ENCODE data around the gene FIGLA.
"Not testable (repeated sequence)": the region's sequence is repeated elsewhere in the genome, so short reads cannot be mapped to it uniquely, and the experiment has no call there.

Gene FIGLA

DNA sequence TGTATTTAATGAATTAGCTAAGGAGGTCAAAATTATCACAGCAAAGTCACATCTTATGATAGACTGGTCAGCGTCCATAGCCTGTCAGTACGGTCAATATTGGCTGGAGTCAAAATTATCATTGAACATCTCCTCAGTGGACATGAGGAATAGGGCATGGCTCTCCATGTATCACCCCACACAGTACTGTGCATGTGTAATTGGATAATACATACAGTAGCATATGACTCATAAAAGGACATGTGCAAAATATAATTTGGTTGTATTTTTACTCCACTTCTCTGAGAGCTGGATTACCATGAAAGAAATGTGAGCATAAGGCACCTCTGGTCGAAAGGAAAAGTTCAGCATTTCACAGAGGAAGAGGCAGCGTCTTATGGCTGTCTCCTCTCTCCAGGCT lies 47.4 kb downstream of the FIGLA start:
- DNase-seq = no peak

- DNase-seq = not testable (repeated sequence)
Measured at GRCh38 chr2:70739492-70739891, 51.0 kb downstream of the FIGLA start.

GRCh38 chr2:70738159-70738558 lies 52.3 kb downstream of the FIGLA start:
- DNase-seq = no peak

DNA sequence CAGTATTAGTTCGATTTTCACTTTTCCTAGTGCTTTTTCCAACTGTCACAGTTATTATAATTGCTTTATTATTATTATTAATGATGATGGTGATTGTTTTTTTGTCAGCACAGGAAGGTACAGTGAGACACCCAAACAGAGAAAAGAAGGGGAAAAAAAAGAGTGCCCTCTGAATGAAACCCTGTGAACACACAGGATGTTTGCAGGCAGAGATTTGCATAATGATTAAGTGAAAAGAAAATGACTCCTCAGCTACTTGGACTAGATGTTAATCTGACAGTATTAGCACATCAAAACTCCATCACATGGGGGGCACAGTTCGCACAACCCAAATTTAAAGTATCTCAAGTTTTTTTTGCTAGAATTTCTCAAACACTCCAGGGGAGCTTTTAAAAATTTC lies 55.4 kb downstream of the FIGLA start:
- DNase-seq = no peak

- DNase-seq = no peak
Measured at GRCh38 chr2:70733646-70734180, 56.7 kb downstream of the FIGLA start.

DNA sequence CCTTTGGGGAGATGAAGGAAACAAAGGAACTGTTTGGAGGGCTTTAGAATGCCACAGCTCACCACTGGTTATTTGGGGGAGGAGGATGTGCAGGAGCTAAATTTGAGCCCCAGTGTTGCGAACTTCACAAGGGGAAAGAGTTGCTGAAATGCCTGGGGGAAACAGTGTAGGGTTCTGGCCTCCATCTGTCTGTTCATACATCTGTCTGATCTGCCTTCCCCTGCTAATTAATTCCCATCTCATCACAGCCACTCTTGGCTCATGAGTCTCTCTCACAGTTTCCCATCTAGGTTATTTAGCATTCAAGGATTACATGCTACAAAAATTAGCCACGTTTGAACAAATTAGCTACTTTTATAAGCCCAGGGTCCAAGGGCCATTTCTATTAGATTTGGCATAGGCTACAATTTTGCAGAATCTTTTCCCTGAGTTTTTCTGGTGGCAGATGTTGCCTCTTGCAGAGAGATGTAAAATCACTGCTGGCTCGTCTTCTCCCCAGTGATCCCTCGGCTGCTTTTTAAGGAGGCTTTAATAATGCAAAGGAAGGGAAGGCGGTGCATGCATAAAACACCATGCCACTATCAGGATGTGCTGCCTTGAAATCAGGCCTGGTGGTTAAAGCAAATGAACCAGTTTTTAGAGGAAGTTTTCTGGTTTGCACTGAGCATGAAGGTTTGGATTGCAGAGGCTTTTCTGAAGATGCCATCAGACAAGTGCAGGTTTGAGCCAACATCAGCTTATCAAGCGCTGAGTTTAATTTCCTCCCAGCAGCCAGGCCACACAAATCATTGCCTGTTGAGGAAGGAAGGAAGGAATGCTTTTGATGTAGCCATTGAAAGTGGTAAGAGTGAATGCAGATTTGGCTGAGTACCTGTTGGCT lies 57.4 kb downstream of the FIGLA start:
- no peak for DNase-seq

DNA sequence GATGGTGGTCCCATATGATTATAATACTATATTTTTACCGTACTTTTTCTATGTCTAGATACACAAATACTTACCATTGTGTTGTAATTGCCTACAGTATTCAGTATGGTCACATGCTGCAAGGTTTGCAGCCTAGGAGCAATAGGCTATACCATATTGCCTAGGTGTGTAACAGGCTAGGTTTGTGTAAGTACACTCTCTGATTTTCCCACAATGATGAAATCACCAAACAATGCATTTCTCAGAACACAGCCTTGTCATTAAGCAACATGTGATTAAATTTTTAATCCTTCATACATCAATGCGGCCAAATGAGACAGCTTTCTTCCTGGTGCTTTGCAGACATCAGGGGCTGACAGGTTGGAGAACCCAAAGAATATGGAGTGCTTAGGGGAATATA lies 59.7 kb downstream of the FIGLA start:
- no peak for DNase-seq

GRCh38 chr2:70729647-70730046 lies 60.8 kb downstream of the FIGLA start:
- no peak for DNase-seq

GRCh38 chr2:70728128-70728527 lies 62.3 kb downstream of the FIGLA start:
- no peak for DNase-seq

All from SW 1271 (cell line).